GM23338 (cell line): ENCODE measurements around the gene C1QTNF2.

ENCODE experiments used
- CREB1 ChIP-seq: fragments of 250-450 bp; sonication (Bioruptor Pico); IDR thresholded peaks from 2 replicates; pipeline ENCODE4 v1.5.0; 2020; ENCODE audit warnings: low read depth, mild to moderate bottlenecking, moderate library complexity
- CTCF ChIP-seq, 2 experiments: fragments of 200-600 bp in 1 of 2; sonication (generic) in 1 of 2; conservative IDR thresholded peaks; 2 replicates each; pipeline versions ENCODE4 v1.5.1 to v1.6.1; 2016 to 2017; ENCODE audit warnings: antibody characterized with exemption in 2 of 2, low read depth in 2 of 2, mild to moderate bottlenecking in 2 of 2, moderate library complexity in 1 of 2
- ETS1 ChIP-seq: IDR thresholded peaks from 2 replicates; pipeline ENCODE4 v1.6.1; 2016; ENCODE audit warnings: antibody characterized with exemption
- EZH2 ChIP-seq: fragments of 200-600 bp; sonication (generic); IDR thresholded peaks from one replicate; pipeline ENCODE4 v1.8.0; 2017; ENCODE audit warnings: antibody characterized with exemption, mild to moderate bottlenecking, low read depth; ENCODE audit not compliant: unreplicated experiment
- EZH2phosphoT487 ChIP-seq: fragments of 200-600 bp; sonication (generic); IDR thresholded peaks from one replicate; pipeline ENCODE4 v1.8.1; 2018; ENCODE audit warnings: antibody characterized with exemption; ENCODE audit not compliant: unreplicated experiment
- JUNB ChIP-seq: IDR thresholded peaks from one replicate; pipeline ENCODE4 v1.6.1; 2016; ENCODE audit warnings: antibody characterized with exemption; ENCODE audit not compliant: unreplicated experiment
- NANOG ChIP-seq: IDR thresholded peaks from 2 replicates; pipeline ENCODE4 v1.6.1; 2016; ENCODE audit warnings: antibody characterized with exemption, borderline replicate concordance
- POLR2AphosphoS5 ChIP-seq: IDR thresholded peaks from 2 replicates; pipeline ENCODE4 v1.6.1; 2016; ENCODE audit warnings: antibody characterized with exemption, low read depth
- REST ChIP-seq: IDR thresholded peaks from one replicate; pipeline ENCODE4 v1.6.1; 2018; ENCODE audit warnings: antibody characterized with exemption; ENCODE audit not compliant: unreplicated experiment
- STAT1 ChIP-seq: IDR thresholded peaks from one replicate; pipeline ENCODE4 v1.6.1; 2016; ENCODE audit warnings: antibody characterized with exemption; ENCODE audit not compliant: unreplicated experiment
- ZNF114 ChIP-seq: fragments of 250-450 bp; sonication (Bioruptor Pico); IDR thresholded peaks from 2 replicates; pipeline ENCODE4 v1.5.0; 2020; ENCODE audit warnings: mild to moderate bottlenecking, moderate library complexity
- ZNF331 ChIP-seq: fragments of 250-450 bp; sonication (Bioruptor Pico); IDR thresholded peaks from 2 replicates; pipeline ENCODE4 v1.5.0; 2020; ENCODE audit warnings: low read depth, mild to moderate bottlenecking, moderate library complexity

- TF ChIP-seq POLR2AphosphoS5 = no peak
- no peak for TF ChIP-seq EZH2phosphoT487
- no peak for TF ChIP-seq CTCF (conservative IDR thresholded peaks at IDR 0.05; ENCODE audit: low read depth in 2 of 2)
- no peak for TF ChIP-seq REST
- TF ChIP-seq JUNB = no peak
- no peak for TF ChIP-seq EZH2
- no peak for TF ChIP-seq ZNF114 (CRISPR knock-in tag)
- no peak for TF ChIP-seq CREB1 (CRISPR knock-in tag)
- no peak for TF ChIP-seq STAT1
- no peak for TF ChIP-seq ETS1
- no peak for TF ChIP-seq ZNF331 (CRISPR knock-in tag)
- no peak for TF ChIP-seq NANOG
These were observed 66.7 kb downstream of the C1QTNF2 start for GRCh38 chr5:160303690-160304089.
